Brain microvascular endothelial cell (primary cell): ENCODE results near the gene GALNT5.

Experiments used
- DNase-seq: peaks from one replicate; pipeline ENCODE4 v3.0.0-alpha.2; 2020
- H3K27ac ChIP-seq: fragments of 250-450 bp; sonication (Bioruptor Pico); 2 replicates; pipeline ENCODE4 v1.5.1; 2020; ENCODE audit warnings: mild to moderate bottlenecking, moderate library complexity
- H3K27me3 ChIP-seq: fragments of 250-450 bp; sonication (Bioruptor Pico); replicated peaks from 2 replicates; pipeline ENCODE4 v1.5.1; 2020; ENCODE audit warnings: mild to moderate bottlenecking
- H3K36me3 ChIP-seq: fragments of 250-450 bp; sonication (Bioruptor Pico); replicated peaks from 2 replicates; pipeline ENCODE4 v1.5.1; 2020; ENCODE audit warnings: mild to moderate bottlenecking
- H3K4me3 ChIP-seq: 2 replicates; pipeline ENCODE4 v1.5.1; 2011; ENCODE audit warnings: low read depth, mild to moderate bottlenecking, control low read depth, low read length, moderate library complexity
- in situ Hi-C: cut with HindIII; loops from 2 replicates; pipeline ENCODE4 v1.10.0; 2017; ENCODE audit warnings: low sequenced_read_pairs, low pct_ligation_motif_present
- TF ChIP-seq, protein P1 (sequence below): IDR thresholded peaks from 2 replicates; pipeline ENCODE4 v1.5.1; 2011; ENCODE audit warnings: low read depth, mild to moderate bottlenecking, moderate library complexity, low read length, control low read depth, inconsistent platforms; ENCODE audit errors: missing control alignments

The GALNT5 gene

DNA sequence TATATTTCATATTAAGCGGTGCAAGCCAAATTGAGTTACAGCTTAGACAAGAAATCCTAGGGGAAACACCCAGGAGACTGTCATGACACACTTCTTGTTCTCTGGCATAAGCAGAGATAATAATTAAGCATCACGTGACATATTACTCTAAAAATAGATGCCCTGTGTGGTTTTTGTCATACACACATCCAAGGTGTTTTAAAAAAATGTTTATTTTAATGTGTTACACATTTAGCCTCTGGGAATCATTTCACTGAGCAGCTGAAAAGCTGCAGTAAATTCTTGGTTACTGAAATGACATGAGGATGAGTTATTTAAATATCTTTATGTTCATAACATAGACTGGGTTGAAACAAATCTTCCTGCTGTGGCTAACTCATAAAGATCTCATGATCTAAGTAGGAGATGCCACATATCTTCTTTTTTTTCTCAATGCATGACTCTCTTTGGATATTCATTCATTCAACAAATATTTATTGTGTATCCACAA, 106.2 kb downstream of the GALNT5 start:
- H3K36me3 ChIP-seq: no peaks in the 10 kb centered on the region
- H3K27ac ChIP-seq: no peak overlapping the region
- TF ChIP-seq, protein P1, sequence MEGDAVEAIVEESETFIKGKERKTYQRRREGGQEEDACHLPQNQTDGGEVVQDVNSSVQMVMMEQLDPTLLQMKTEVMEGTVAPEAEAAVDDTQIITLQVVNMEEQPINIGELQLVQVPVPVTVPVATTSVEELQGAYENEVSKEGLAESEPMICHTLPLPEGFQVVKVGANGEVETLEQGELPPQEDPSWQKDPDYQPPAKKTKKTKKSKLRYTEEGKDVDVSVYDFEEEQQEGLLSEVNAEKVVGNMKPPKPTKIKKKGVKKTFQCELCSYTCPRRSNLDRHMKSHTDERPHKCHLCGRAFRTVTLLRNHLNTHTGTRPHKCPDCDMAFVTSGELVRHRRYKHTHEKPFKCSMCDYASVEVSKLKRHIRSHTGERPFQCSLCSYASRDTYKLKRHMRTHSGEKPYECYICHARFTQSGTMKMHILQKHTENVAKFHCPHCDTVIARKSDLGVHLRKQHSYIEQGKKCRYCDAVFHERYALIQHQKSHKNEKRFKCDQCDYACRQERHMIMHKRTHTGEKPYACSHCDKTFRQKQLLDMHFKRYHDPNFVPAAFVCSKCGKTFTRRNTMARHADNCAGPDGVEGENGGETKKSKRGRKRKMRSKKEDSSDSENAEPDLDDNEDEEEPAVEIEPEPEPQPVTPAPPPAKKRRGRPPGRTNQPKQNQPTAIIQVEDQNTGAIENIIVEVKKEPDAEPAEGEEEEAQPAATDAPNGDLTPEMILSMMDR: no peak
- DNase-seq: no peak
- H3K27me3 ChIP-seq: no peaks in the 10 kb centered on the region
- no peak overlapping the region for H3K4me3 ChIP-seq
- in situ Hi-C loops: no loop called here
